K562 (cell line): ENCODE measurements around the gene FAM171A1. TPM values are rescaled to one million over a fixed set of nuclear protein-coding genes. Genes with fewer than 3 reads are reported as not detected.
A peak's percentile ranks its signal among the peaks of the same experiment; 100 is the strongest.

Source experiments
- CBX3 ChIP-seq, 2 experiments: IDR thresholded peaks; 1 replicate in 1 of 2; 2 replicates in 1 of 2; pipeline ENCODE4 v1.6.1; 2012; ENCODE audit warnings: inconsistent platforms in 2 of 2, low read length in 2 of 2, borderline replicate concordance in 1 of 2, control low read depth in 1 of 2
- FOXM1 ChIP-seq, 2 experiments: fragments of 450-650 bp in 1 of 2; sonication (generic) in 1 of 2; formaldehyde crosslinking in 1 of 2; IDR thresholded peaks; 2 replicates each; pipeline versions ENCODE4 v1.6.1 to v1.9.0; 2017 to 2022; ENCODE audit warnings: low read depth in 2 of 2, mild to moderate bottlenecking in 2 of 2, missing genetic modification reagents in 1 of 2, moderate library complexity in 1 of 2
- HDAC3 ChIP-seq: fragments of 450-650 bp; IDR thresholded peaks from 2 replicates; pipeline ENCODE4 v1.6.1; 2018; ENCODE audit warnings: borderline replicate concordance, mild to moderate bottlenecking, moderate library complexity; ENCODE audit not compliant: partially characterized antibody
- HMG20A ChIP-seq: fragments of 450-650 bp; formaldehyde crosslinking; conservative IDR thresholded peaks from 2 replicates; pipeline ENCODE4 v1.4.0; 2020; ENCODE audit warnings: mild to moderate bottlenecking, mixed read lengths
- HNRNPLL ChIP-seq: fragments of 200-400 bp; formaldehyde crosslinking; IDR thresholded peaks from 2 replicates; pipeline ENCODE4 v1.6.1; 2017; ENCODE audit warnings: low read length, low read depth, mild to moderate bottlenecking; ENCODE audit not compliant: poor library complexity, severe bottlenecking
- HSF4 ChIP-seq: fragments of 250-450 bp; sonication (Bioruptor Pico); IDR thresholded peaks from 2 replicates; pipeline ENCODE4 v2.1.2; 2022; ENCODE audit warnings: mild to moderate bottlenecking, moderate library complexity, borderline replicate concordance
- ILK ChIP-seq: fragments of 450-650 bp; IDR thresholded peaks from 2 replicates; pipeline ENCODE4 v1.6.1; 2016; ENCODE audit warnings: missing genetic modification characterization, low read depth, mild to moderate bottlenecking, missing compliant biosample characterization, moderate library complexity, borderline replicate concordance
- KLF16 ChIP-seq: IDR thresholded peaks from 2 replicates; pipeline ENCODE4 v1.6.1; 2016; ENCODE audit warnings: antibody characterized with exemption
- MCM5 ChIP-seq: fragments of 450-650 bp; IDR thresholded peaks from 2 replicates; pipeline ENCODE4 v1.6.1; 2016; ENCODE audit warnings: low read depth
- PCBP1 ChIP-seq: fragments of 200-400 bp; formaldehyde crosslinking; IDR thresholded peaks from 2 replicates; pipeline ENCODE4 v1.6.1; 2018; ENCODE audit warnings: mild to moderate bottlenecking, low read depth, low read length; ENCODE audit not compliant: poor library complexity, severe bottlenecking
- TBL1XR1 ChIP-seq, 2 experiments: IDR thresholded peaks; 2 replicates each; pipeline ENCODE4 v1.6.1; 2012; ENCODE audit warnings: improper control_type of control experiment in 2 of 2, low read length in 2 of 2, mild to moderate bottlenecking in 1 of 2
- TCFL5 ChIP-seq: fragments of 250-450 bp; sonication (Bioruptor Pico); conservative IDR thresholded peaks from 2 replicates; pipeline ENCODE4 v1.6.1; 2021; ENCODE audit warnings: mild to moderate bottlenecking, moderate library complexity, matching md5 sums
- YBX1 ChIP-seq: fragments of 450-650 bp; IDR thresholded peaks from 2 replicates; pipeline ENCODE4 v1.7.1; 2016; ENCODE audit warnings: mild to moderate bottlenecking
- ZNF436 ChIP-seq: fragments of 250-450, 450-650 bp; sonication (Bioruptor Pico); formaldehyde crosslinking; IDR thresholded peaks from 2 replicates; pipeline ENCODE4 v1.7.0; 2020; ENCODE audit warnings: mild to moderate bottlenecking
- ZNF589 ChIP-seq: fragments of 200-800 bp; sonication (Bioruptor generic); IDR thresholded peaks from 2 replicates; pipeline ENCODE4 v1.6.1; 2016; ENCODE audit warnings: low read depth, missing genetic modification characterization, missing compliant biosample characterization
- ZNF75A ChIP-seq: fragments of 450-650 bp; formaldehyde crosslinking; IDR thresholded peaks from 2 replicates; pipeline ENCODE4 v1.4.0; 2020; ENCODE audit warnings: mild to moderate bottlenecking
- polyA plus RNA-seq, 8 experiments: library from polyadenylated mRNA; depleted of rRNA in 4 of 8; stranded (reverse) in 5 of 8; unstranded in 3 of 8; fragments of >200 nt; fragmentation: Nextera tagmentation in 2 of 8; fragmentation: Illumina TruSeq in 1 of 8; extraction: Ambion mirVana in 2 of 8; extraction: Trizol in 1 of 8; gene quantifications; 2 replicates each; pipeline versions ENCODE4 v1.2.1 to v1.2.3, GENCODE V29; 2011 to 2014; ENCODE audit warnings: inconsistent platforms in 1 of 8, missing spikeins in 1 of 8
- total RNA-seq, 7 experiments: library from RNA; depleted of rRNA in 6 of 7; stranded (reverse); fragments of >200 nt in 6 of 7; fragmentation: Illumina TruSeq in 2 of 7; extraction: Trizol in 2 of 7; gene quantifications; 2 replicates each; pipeline versions ENCODE4 v1.2.1 to v1.2.3, GENCODE V29; 2011 to 2021; ENCODE audit warnings: low replicate concordance in 1 of 7
- TF ChIP-seq, protein P1 (sequence below): fragments of 250-450 bp; sonication (Bioruptor Pico); IDR thresholded peaks from 2 replicates; pipeline ENCODE4 v1.5.0; 2021; ENCODE audit warnings: mild to moderate bottlenecking, moderate library complexity
- TF ChIP-seq, protein P2 (sequence below): fragments of 450-650 bp; conservative IDR thresholded peaks from 2 replicates; pipeline ENCODE4 v1.6.1; 2016; ENCODE audit warnings: missing genetic modification characterization, low read depth, mild to moderate bottlenecking, missing compliant biosample characterization, moderate library complexity
- TF ChIP-seq, protein P3 (sequence below): fragments of 250-450 bp; sonication (Bioruptor Pico); IDR thresholded peaks from 2 replicates; pipeline ENCODE4 v1.8.0; 2022; ENCODE audit warnings: moderate library complexity, mild to moderate bottlenecking, inconsistent platforms
- TF ChIP-seq, protein P4 (sequence below): fragments of 450-650 bp; IDR thresholded peaks from 2 replicates; pipeline ENCODE4 v1.6.1; 2014; ENCODE audit warnings: low read depth, mild to moderate bottlenecking, moderate library complexity, borderline replicate concordance

FAM171A1 gene
- total and polyA plus RNA-seq, 9 of the 15 experiments (the other 6 are each of a cell fraction or from before 2014, with no cell fraction given): 0.51 to 8.2 (median 4.8) TPM

DNA sequence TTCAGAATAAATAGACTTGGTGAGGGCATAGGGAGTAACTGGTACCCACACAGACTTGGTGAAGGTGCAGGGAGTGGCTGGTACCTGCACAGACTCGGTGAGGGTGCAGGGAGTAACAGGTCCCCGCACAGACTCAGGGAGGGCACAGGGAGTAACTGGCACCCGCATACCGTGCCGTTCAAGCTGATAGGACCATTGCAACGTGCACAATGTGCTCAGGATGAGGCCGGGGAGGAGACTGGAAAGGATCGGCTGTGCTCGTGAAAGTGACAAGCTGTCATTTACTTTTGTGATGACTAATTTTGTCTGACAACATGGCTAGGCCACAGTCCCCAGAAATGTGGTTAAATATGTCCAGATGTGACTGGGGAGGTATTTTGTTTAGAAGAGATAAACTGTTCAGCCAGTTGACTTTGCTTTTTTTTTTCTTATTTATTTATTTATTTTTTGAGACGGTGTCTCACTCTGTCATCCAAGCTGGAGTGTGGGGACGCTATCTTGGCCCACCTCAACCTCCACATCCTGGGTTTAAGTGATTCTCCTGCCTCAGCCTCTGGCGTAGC is 126.4 kb downstream of the FAM171A1 start (continued):
- no peak for TF ChIP-seq CBX3 (IDR thresholded peaks at IDR 0.05; ENCODE audit: borderline replicate concordance in 1 of 2, low read length in 2 of 2)
- no peak for TF ChIP-seq MCM5
- TF ChIP-seq, protein P1, sequence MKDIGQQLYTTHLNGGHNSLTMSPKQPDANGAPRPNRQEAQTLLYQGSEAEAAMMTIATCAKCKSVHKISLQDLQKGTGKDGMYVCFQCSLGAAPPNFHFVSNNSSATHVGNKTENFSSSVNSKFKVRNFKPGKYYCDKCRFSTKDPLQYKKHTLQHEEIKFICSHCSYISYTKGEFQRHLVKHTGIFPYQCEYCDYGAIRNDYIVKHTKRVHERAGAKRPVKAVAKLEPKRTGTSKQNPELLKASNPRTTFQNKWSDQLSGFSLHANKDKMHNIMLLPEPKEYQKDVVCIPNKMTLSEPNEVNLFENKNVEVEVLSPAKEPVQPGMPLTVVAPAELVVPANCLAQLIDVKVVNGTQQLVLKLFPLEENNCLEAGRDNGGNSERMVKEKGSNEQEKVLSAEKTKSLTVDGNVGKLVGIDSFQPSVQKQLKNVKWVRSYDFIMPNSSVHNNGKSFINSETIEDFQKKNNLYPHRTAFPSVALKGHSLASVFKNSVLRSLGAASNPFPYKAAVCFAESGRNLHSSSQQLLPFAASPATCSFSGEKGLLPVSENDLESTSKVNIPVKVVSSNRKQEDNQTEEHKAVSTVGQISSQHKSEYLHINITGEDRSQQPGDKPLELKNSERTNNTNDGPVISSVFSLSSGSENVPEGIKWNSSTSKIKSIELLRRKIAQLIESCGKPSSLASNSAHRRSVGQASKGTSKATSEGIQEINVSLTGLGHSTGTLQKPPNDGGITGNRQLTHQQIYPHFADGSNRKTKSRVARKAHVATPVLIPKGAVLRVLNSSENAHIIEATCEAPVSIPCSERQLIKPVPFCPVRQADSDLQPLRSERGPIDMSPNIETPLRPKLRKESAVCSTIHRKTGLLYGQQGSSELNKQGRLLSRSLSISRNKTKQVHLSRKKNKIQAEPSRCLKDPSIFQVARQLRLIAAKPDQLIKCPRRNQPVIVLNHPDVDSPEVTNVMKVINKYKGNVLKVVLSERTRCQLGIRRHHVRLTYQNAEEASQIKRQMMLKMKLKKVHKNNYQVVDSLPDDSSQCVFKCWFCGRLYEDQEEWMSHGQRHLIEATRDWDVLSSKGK (CRISPR knock-in tag): no peak
- TF ChIP-seq HMG20A (CRISPR knock-in tag): no peak
- TF ChIP-seq, protein P2, sequence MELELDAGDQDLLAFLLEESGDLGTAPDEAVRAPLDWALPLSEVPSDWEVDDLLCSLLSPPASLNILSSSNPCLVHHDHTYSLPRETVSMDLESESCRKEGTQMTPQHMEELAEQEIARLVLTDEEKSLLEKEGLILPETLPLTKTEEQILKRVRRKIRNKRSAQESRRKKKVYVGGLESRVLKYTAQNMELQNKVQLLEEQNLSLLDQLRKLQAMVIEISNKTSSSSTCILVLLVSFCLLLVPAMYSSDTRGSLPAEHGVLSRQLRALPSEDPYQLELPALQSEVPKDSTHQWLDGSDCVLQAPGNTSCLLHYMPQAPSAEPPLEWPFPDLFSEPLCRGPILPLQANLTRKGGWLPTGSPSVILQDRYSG (tag): no peak
- TF ChIP-seq HDAC3: peak; percentile 66
- TF ChIP-seq ILK: no peak
- TF ChIP-seq PCBP1: no peak
- TF ChIP-seq KLF16: peak; percentile 63; the same call in 1 of the 2 replicates
- TF ChIP-seq FOXM1 (IDR thresholded peaks at IDR 0.05; ENCODE audit: low read depth): peak; percentile 54; the same call in 1 of the 2 replicates
- TF ChIP-seq FOXM1 (CRISPR knock-in tag; IDR thresholded peaks at IDR 0.05; ENCODE audit: low read depth): no peak
- TF ChIP-seq TBL1XR1 (IDR thresholded peaks at IDR 0.05; ENCODE audit: low read length in 2 of 2): peak in 1 of 2 experiments; percentile 57; a peak in 2 of 4 replicates
- TF ChIP-seq ZNF436 (CRISPR knock-in tag): no peak
- no peak for TF ChIP-seq TCFL5
- TF ChIP-seq, protein P3, sequence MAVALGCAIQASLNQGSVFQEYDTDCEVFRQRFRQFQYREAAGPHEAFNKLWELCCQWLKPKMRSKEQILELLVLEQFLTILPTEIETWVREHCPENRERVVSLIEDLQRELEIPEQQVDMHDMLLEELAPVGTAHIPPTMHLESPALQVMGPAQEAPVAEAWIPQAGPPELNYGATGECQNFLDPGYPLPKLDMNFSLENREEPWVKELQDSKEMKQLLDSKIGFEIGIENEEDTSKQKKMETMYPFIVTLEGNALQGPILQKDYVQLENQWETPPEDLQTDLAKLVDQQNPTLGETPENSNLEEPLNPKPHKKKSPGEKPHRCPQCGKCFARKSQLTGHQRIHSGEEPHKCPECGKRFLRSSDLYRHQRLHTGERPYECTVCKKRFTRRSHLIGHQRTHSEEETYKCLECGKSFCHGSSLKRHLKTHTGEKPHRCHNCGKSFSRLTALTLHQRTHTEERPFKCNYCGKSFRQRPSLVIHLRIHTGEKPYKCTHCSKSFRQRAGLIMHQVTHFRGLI: no peak
- no peak for TF ChIP-seq HSF4 (CRISPR knock-in tag)
- no peak for TF ChIP-seq ZNF75A (CRISPR knock-in tag)
- no peak for TF ChIP-seq YBX1
- 0 out of 2 replicates have a peak, but pooled peaks have one; percentile 44 for TF ChIP-seq ZNF589 (CRISPR knock-in tag)
- TF ChIP-seq, protein P4, sequence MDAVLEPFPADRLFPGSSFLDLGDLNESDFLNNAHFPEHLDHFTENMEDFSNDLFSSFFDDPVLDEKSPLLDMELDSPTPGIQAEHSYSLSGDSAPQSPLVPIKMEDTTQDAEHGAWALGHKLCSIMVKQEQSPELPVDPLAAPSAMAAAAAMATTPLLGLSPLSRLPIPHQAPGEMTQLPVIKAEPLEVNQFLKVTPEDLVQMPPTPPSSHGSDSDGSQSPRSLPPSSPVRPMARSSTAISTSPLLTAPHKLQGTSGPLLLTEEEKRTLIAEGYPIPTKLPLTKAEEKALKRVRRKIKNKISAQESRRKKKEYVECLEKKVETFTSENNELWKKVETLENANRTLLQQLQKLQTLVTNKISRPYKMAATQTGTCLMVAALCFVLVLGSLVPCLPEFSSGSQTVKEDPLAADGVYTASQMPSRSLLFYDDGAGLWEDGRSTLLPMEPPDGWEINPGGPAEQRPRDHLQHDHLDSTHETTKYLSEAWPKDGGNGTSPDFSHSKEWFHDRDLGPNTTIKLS: no peak
- TF ChIP-seq HNRNPLL: no peak
